Measurements from ENCODE around the gene RNF157. TPM values are rescaled to one million over a fixed set of nuclear protein-coding genes. Genes with fewer than 3 reads are reported as not detected.
A peak's percentile ranks its signal among the peaks of the same experiment; 100 is the strongest.

Gene RNF157
- total and polyA plus RNA-seq, 2 of the 13 experiments (the other 11 are each of a cell fraction or from before 2014, with no cell fraction given), result 0.44 to 1.5 TPM

- no peak for TF ChIP-seq LCORL (IDR thresholded peaks at IDR 0.05)
- TF ChIP-seq LCORL (CRISPR knock-in tag; IDR thresholded peaks at IDR 0.05), result peak; percentile 83
- TF ChIP-seq POLR2G (IDR thresholded peaks at IDR 0.05; ENCODE audit: low read depth, low read length), result no peak
- no peak for TF ChIP-seq ZNF629 (CRISPR knock-in tag; conservative IDR thresholded peaks at IDR 0.05)
- no peak for TF ChIP-seq SYNCRIP (IDR thresholded peaks at IDR 0.05; ENCODE audit: insufficient read depth, low read depth, low read length)
- no peak for TF ChIP-seq CBX1 (IDR thresholded peaks at IDR 0.05; ENCODE audit: low read depth)
- TF ChIP-seq TFDP2 (CRISPR knock-in tag; IDR thresholded peaks at IDR 0.05), result peak; percentile 5; the same call in 1 of the 2 replicates
- TF ChIP-seq CHD2 (IDR thresholded peaks at IDR 0.05; ENCODE audit: low read depth, low read length), result no peak
- no peak for TF ChIP-seq SMC3 (IDR thresholded peaks at IDR 0.05; ENCODE audit: low read length)
- peak; percentile 1; the same call in 1 of the 2 replicates for TF ChIP-seq ZNF441 (CRISPR knock-in tag; IDR thresholded peaks at IDR 0.05; ENCODE audit: borderline replicate concordance)
- no peak for TF ChIP-seq KLF9 (CRISPR knock-in tag; IDR thresholded peaks at IDR 0.05; ENCODE audit: low read depth)
- no peak for TF ChIP-seq ZNF512B (CRISPR knock-in tag; IDR thresholded peaks at IDR 0.05; ENCODE audit: borderline replicate concordance)
- no peak for TF ChIP-seq NR2F1 (CRISPR knock-in tag; IDR thresholded peaks at IDR 0.05)
- TF ChIP-seq PHF21A (CRISPR knock-in tag; IDR thresholded peaks at IDR 0.05), result 0 out of 2 replicates have a peak, but pooled peaks have one; percentile 39
- 0 out of 2 replicates have a peak, but pooled peaks have one; percentile 22 for TF ChIP-seq ELF3 (CRISPR knock-in tag; IDR thresholded peaks at IDR 0.05)
- 0 out of 2 replicates have a peak, but pooled peaks have one; percentile 49 for TF ChIP-seq ZBTB10 (CRISPR knock-in tag; IDR thresholded peaks at IDR 0.05; ENCODE audit: borderline replicate concordance)
- no peak for TF ChIP-seq FOSL1 (CRISPR knock-in tag; IDR thresholded peaks at IDR 0.05; ENCODE audit: borderline replicate concordance)
- TF ChIP-seq ZBTB49 (CRISPR knock-in tag; IDR thresholded peaks at IDR 0.05; ENCODE audit: borderline replicate concordance), result no peak
- no peak for TF ChIP-seq ZNF7 (CRISPR knock-in tag; IDR thresholded peaks at IDR 0.05)
- no peak for TF ChIP-seq ZNF446 (CRISPR knock-in tag; IDR thresholded peaks at IDR 0.05)
- TF ChIP-seq THAP8 (CRISPR knock-in tag; IDR thresholded peaks at IDR 0.05; ENCODE audit: borderline replicate concordance), result no peak
- no peak for TF ChIP-seq FOXP1 (IDR thresholded peaks at IDR 0.05)
- TF ChIP-seq FOXP1 (CRISPR knock-in tag; IDR thresholded peaks at IDR 0.05), result peak; percentile 58
Measured at GRCh38 chr17:76174037-76174436, 66.3 kb downstream of the RNF157 start (continued).
